Transverse colon (tissue), 4 donors: ENCODE data around the gene TMEM235. TPM values are rescaled to one million over a fixed set of nuclear protein-coding genes. Genes with fewer than 3 reads are reported as not detected.
"Not testable (repeated sequence)": the region's sequence is repeated elsewhere in the genome, so short reads cannot be mapped to it uniquely, and the experiment has no call there.

Experiments used
- DNase-seq: peaks from one replicate; pipeline ENCODE4 v3.0.0-alpha.2; 2019
- H3K27ac ChIP-seq, 4 donors: fragments of 200-600 bp; sonication (generic); 2 replicates each; pipeline ENCODE4 v1.5.1; 2016 to 2018; ENCODE audit warnings: inconsistent platforms in 4 of 4
- H3K27me3 ChIP-seq: fragments of 200-600 bp; sonication (generic); 2 replicates; pipeline ENCODE4 v1.5.1; 2017; ENCODE audit warnings: inconsistent platforms
- H3K36me3 ChIP-seq, 4 donors: fragments of 200-600 bp; sonication (generic); 2 replicates each; pipeline ENCODE4 v1.5.1; 2017 to 2019; ENCODE audit warnings: inconsistent platforms in 4 of 4
- H3K4me1 ChIP-seq, 4 donors: fragments of 200-600 bp; sonication (generic); 2 replicates each; pipeline ENCODE4 v1.5.1; 2017 to 2020; ENCODE audit warnings: inconsistent platforms in 4 of 4
- H3K4me3 ChIP-seq, 4 donors: fragments of 200-600 bp; sonication (generic); 1 replicate in 1 of 4; 2 replicates in 3 of 4; pipeline versions ENCODE4 v1.5.1 to v1.6.1; 2017 to 2019; ENCODE audit warnings: inconsistent platforms in 4 of 4
- H3K9me3 ChIP-seq, 2 donors: fragments of 200-600 bp; sonication (generic); 2 replicates each; pipeline ENCODE4 v1.5.1; 2017 to 2019; ENCODE audit warnings: inconsistent platforms in 2 of 2
- CTCF ChIP-seq, 5 experiments: fragments of 200-600 bp in 3 of 5; fragments of 450-650 bp in 2 of 5; sonication (generic) in 3 of 5; IDR thresholded peaks; 1 replicate in 2 of 5; 2 replicates in 3 of 5; pipeline ENCODE4 v1.5.1; 2016 to 2017; ENCODE audit warnings: antibody characterized with exemption in 5 of 5, inconsistent platforms in 3 of 5, mild to moderate bottlenecking in 2 of 5, moderate library complexity in 1 of 5
- EP300 ChIP-seq: sonication (generic); formaldehyde crosslinking; IDR thresholded peaks from one replicate; pipeline ENCODE4 v1.6.1; 2017; ENCODE audit warnings: antibody characterized with exemption, low read depth
- POLR2A ChIP-seq: fragments of 450-650 bp; IDR thresholded peaks from one replicate; pipeline ENCODE4 v1.6.1; 2016; ENCODE audit warnings: antibody characterized with exemption, mild to moderate bottlenecking, moderate library complexity
- POLR2AphosphoS5 ChIP-seq, 3 donors: sonication (generic); formaldehyde crosslinking; IDR thresholded peaks; one replicate each; pipeline ENCODE4 v1.6.1; 2016; ENCODE audit warnings: antibody characterized with exemption in 3 of 3
- WGBS, 2 donors: methylation state at CpG; one replicate each; pipeline ENCODE4 v1.1.5; 2018; ENCODE audit warnings: low coverage in 1 of 2; 5-methylcytosine and 5-hydroxymethylcytosine counted together
- in situ Hi-C, 4 donors: fragments of 200-750 bp; cut with MboI; loops; one replicate each; pipeline versions ENCODE4 v1.15.0 to v1.15.1; 2017; ENCODE audit warnings: low sequenced_read_pairs in 3 of 4, low pct_ligation_motif_present in 1 of 4, low pct_unique_long_range_greater_than_20kb in 1 of 4
- intact Hi-C: fragments of 100-400 bp; cut with DNase I; formaldehyde crosslinking; loops from one replicate; pipeline ENCODE4 v1.15.1; 2023; ENCODE audit warnings: low total_unique reads
- total RNA-seq, 4 donors: library from RNA; depleted of rRNA; stranded (reverse); fragments of >200 nt; gene quantifications; one replicate each; pipeline ENCODE4 v1.1.0, GENCODE V29; 2016

Gene TMEM235
- total RNA-seq, 4 donors from 2014 or later: not detected

GRCh38 chr17:78231991-78232858 lies 794 bp downstream of the TMEM235 start:
- Histone ChIP-seq H3K4me1 (no peaks in the 10 kb centered on the region), H3K4me3 (no peak overlapping the region), H3K27ac (no peak overlapping the region), H3K9me3 (no peaks in the 10 kb centered on the region), H3K36me3 (no peaks in the 10 kb centered on the region), H3K27me3 (peaks cover 48% of the 10 kb centered on the region)
- in situ Hi-C loops: no loop called here
- intact Hi-C loops: no loop called here
- 23% methylated on average over 33 of the region's 55 CpGs; no CpG with 5 or more reads in 1 of the 2 donors for WGBS, 2 donors
- no peak for DNase-seq
- TF ChIP-seq POLR2A (no peak), POLR2AphosphoS5 (IDR thresholded peaks at IDR 0.05) (no peak), CTCF (IDR thresholded peaks at IDR 0.05) (no peak), EP300 (no peak)

GRCh38 chr17:78232859-78233173 lies 1.4 kb downstream of the TMEM235 start:
- WGBS, 2 donors: 88% methylated on average over 2 of the region's 2 CpGs; no CpG with 5 or more reads in 1 of the 2 donors
- Histone ChIP-seq H3K4me3 (no peak overlapping the region), H3K9me3 (no peaks in the 10 kb centered on the region), H3K4me1 (no peaks in the 10 kb centered on the region), H3K27ac (no peak overlapping the region), H3K36me3 (no peaks in the 10 kb centered on the region), H3K27me3 (peaks cover 46% of the 10 kb centered on the region)
- intact Hi-C loops: no loop called here
- in situ Hi-C loops: no loop called here
- TF ChIP-seq POLR2A (no peak), EP300 (no peak), POLR2AphosphoS5 (IDR thresholded peaks at IDR 0.05) (no peak), CTCF (IDR thresholded peaks at IDR 0.05) (no peak)
- DNase-seq: no peak

GRCh38 chr17:78233678-78234077 lies 2.2 kb downstream of the TMEM235 start:
- Histone ChIP-seq H3K27me3 (peaks cover 45% of the 10 kb centered on the region), H3K36me3 (no peaks in the 10 kb centered on the region), H3K4me1 (no peaks in the 10 kb centered on the region), H3K27ac (no peak overlapping the region), H3K9me3 (no peaks in the 10 kb centered on the region), H3K4me3 (no peak overlapping the region)
- TF ChIP-seq EP300 (no peak), POLR2AphosphoS5 (IDR thresholded peaks at IDR 0.05) (no peak), CTCF (IDR thresholded peaks at IDR 0.05) (no peak), POLR2A (no peak)
- intact Hi-C loops: no loop called here
- no peak for DNase-seq
- in situ Hi-C loops: no loop called here
- 89% methylated on average over 10 of the region's 10 CpGs; no CpG with 5 or more reads in 1 of the 2 donors for WGBS, 2 donors

- Histone ChIP-seq H3K4me1 (no peaks in the 10 kb centered on the region), H3K27me3 (peaks cover 39% of the 10 kb centered on the region), H3K36me3 (no peaks in the 10 kb centered on the region), H3K4me3 (no peak overlapping the region), H3K27ac (no peak overlapping the region), H3K9me3 (no peaks in the 10 kb centered on the region)
- intact Hi-C loops (no loop called here), in situ Hi-C loops (no loop called here)
- 81% methylated on average over 17 of the region's 17 CpGs; no CpG with 5 or more reads in 1 of the 2 donors for WGBS, 2 donors
- TF ChIP-seq POLR2AphosphoS5 (IDR thresholded peaks at IDR 0.05) (no peak), POLR2A (no peak), EP300 (no peak), CTCF (IDR thresholded peaks at IDR 0.05) (no peak)
- no peak for DNase-seq
These were observed 2.9 kb downstream of the TMEM235 start for GRCh38 chr17:78234261-78234865.

GRCh38 chr17:78235022-78235421 lies 3.6 kb downstream of the TMEM235 start:
- DNase-seq, intact Hi-C loops, in situ Hi-C loops, H3K27ac ChIP-seq, H3K4me1 ChIP-seq, H3K9me3 ChIP-seq, H3K4me3 ChIP-seq, H3K36me3 ChIP-seq: not testable (repeated sequence)
- H3K27me3 ChIP-seq: peaks cover 32% of the 10 kb centered on the region
- 89 to 96% methylated on average over 6 of the region's 6 CpGs for WGBS, 2 donors
